ENCODE measurements around the gene MYRIP.
A peak's percentile ranks its signal among the peaks of the same experiment; 100 is the strongest.

Gene MYRIP

GRCh38 chr3:40179016-40179415 lies 369.6 kb downstream of the MYRIP start:
- peak; percentile 19 to 46 (median 37) for DNase-seq (ENCODE audit: low read depth in 4 of 4, low spot score in 1 of 4)

- no peak for DNase-seq (ENCODE audit: low read depth in 4 of 4, low spot score in 1 of 4)
These were observed 371.8 kb downstream of the MYRIP start for GRCh38 chr3:40181182-40181581.

GRCh38 chr3:40185029-40185695 lies 375.8 kb downstream of the MYRIP start:
- DNase-seq (ENCODE audit: low read depth in 4 of 4, low spot score in 1 of 4): no peak

GRCh38 chr3:40186508-40186907 lies 377.1 kb downstream of the MYRIP start:
- no peak for DNase-seq (ENCODE audit: low read depth in 4 of 4, low spot score in 1 of 4)

GRCh38 chr3:40187945-40188344 lies 378.5 kb downstream of the MYRIP start:
- no peak for DNase-seq (ENCODE audit: low read depth in 4 of 4, low spot score in 1 of 4)

GRCh38 chr3:40189118-40189517 lies 379.7 kb downstream of the MYRIP start:
- DNase-seq (ENCODE audit: low read depth in 4 of 4, low spot score in 1 of 4): no peak

- no peak for DNase-seq (ENCODE audit: low read depth in 4 of 4, low spot score in 1 of 4)
These were observed 380.6 kb downstream of the MYRIP start for GRCh38 chr3:40190056-40190455.

GRCh38 chr3:40191251-40191650 lies 381.8 kb downstream of the MYRIP start:
- DNase-seq (ENCODE audit: low read depth in 4 of 4, low spot score in 1 of 4): no peak

- DNase-seq (ENCODE audit: low read depth in 4 of 4, low spot score in 1 of 4): peak; percentile 22 to 38 (median 29)
These were observed 382.5 kb downstream of the MYRIP start for GRCh38 chr3:40191850-40192448.

- DNase-seq (ENCODE audit: low read depth in 4 of 4, low spot score in 1 of 4): no peak
These were observed 383.2 kb downstream of the MYRIP start for GRCh38 chr3:40192628-40193027.

GRCh38 chr3:40196966-40197365 lies 387.6 kb downstream of the MYRIP start:
- DNase-seq (ENCODE audit: low read depth in 4 of 4, low spot score in 1 of 4): no peak

- DNase-seq (ENCODE audit: low read depth in 4 of 4, low spot score in 1 of 4): no peak
These were observed 391.4 kb downstream of the MYRIP start for GRCh38 chr3:40200692-40201316.

- no peak for DNase-seq (ENCODE audit: low read depth in 4 of 4, low spot score in 1 of 4)
These were observed 392.4 kb downstream of the MYRIP start for GRCh38 chr3:40201770-40202169.

GRCh38 chr3:40206522-40206921 lies 397.1 kb downstream of the MYRIP start:
- DNase-seq (ENCODE audit: low read depth in 4 of 4, low spot score in 1 of 4): no peak

GRCh38 chr3:40207796-40208195 lies 398.4 kb downstream of the MYRIP start:
- DNase-seq (ENCODE audit: low read depth in 4 of 4, low spot score in 1 of 4): no peak

- DNase-seq (ENCODE audit: low read depth in 4 of 4, low spot score in 1 of 4): no peak
These were observed 398.8 kb downstream of the MYRIP start for GRCh38 chr3:40208251-40208650.

GRCh38 chr3:40211579-40211978 lies 402.2 kb downstream of the MYRIP start:
- DNase-seq (ENCODE audit: low read depth in 4 of 4, low spot score in 1 of 4): no peak

- DNase-seq (ENCODE audit: low read depth in 4 of 4, low spot score in 1 of 4): no peak
These were observed 404.1 kb downstream of the MYRIP start for GRCh38 chr3:40213556-40213955.

- DNase-seq (ENCODE audit: low read depth in 4 of 4, low spot score in 1 of 4): no peak
These were observed 405.6 kb downstream of the MYRIP start for GRCh38 chr3:40215015-40215414.

- DNase-seq (ENCODE audit: low read depth in 4 of 4, low spot score in 1 of 4): no peak
These were observed 407.1 kb downstream of the MYRIP start for GRCh38 chr3:40216471-40216870.

- DNase-seq (ENCODE audit: low read depth in 4 of 4, low spot score in 1 of 4): no peak
These were observed 414.4 kb downstream of the MYRIP start for GRCh38 chr3:40223856-40224255.

GRCh38 chr3:40224796-40225515 lies 415.5 kb downstream of the MYRIP start:
- no peak for DNase-seq (ENCODE audit: low read depth in 4 of 4, low spot score in 1 of 4)

Measured in stimulated activated CD4-positive, alpha-beta T cell treated with anti-CD3 and anti-CD28 coated beads, Interleukin-1b, Interleukin-23, amount 100 ng/mL, for 24 hours (primary cell).